HG02870 (cell line): ENCODE data around the gene TSPAN1.
"Not testable (repeated sequence)": the region's sequence is repeated elsewhere in the genome, so short reads cannot be mapped to it uniquely, and the experiment has no call there.

ENCODE experiments used
- ATAC-seq: cut with Tn5 transposase; IDR thresholded peaks from one replicate; pipeline ENCODE4 v1.9.1; 2021; ENCODE audit warnings: mild to moderate bottlenecking, moderate library complexity; ENCODE audit not compliant: unreplicated experiment

TSPAN1 gene

GRCh38 chr1:46215504-46215903 is 40.6 kb downstream of the TSPAN1 start:
- no peak for ATAC-seq

DNA sequence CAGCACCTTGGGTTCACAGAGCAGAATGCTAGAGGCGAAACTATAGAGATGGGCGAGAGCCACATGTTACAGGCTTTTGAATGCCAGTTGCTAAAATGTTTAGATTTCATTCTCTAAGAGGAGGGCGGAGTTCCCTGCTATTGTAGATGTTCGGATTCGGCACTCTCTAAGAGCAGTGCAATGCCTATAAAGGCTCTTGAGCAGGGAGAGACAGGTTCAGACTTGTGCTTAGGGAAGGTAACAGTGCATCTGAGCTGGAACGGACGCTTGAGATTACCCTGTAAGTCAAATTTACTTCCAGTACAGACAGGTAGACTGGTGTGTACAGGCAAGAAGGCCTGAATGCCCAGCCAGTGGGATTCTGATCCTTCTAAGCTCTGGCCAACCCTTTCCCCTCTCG is 43.6 kb downstream of the TSPAN1 start:
- ATAC-seq, result no peak

- ATAC-seq, result no peak
Measured at GRCh38 chr1:46219551-46220520, 44.9 kb downstream of the TSPAN1 start.

- ATAC-seq, result no peak
Measured at GRCh38 chr1:46220808-46221207, 45.9 kb downstream of the TSPAN1 start.

GRCh38 chr1:46221749-46222148 is 46.9 kb downstream of the TSPAN1 start:
- ATAC-seq, result no peak

DNA sequence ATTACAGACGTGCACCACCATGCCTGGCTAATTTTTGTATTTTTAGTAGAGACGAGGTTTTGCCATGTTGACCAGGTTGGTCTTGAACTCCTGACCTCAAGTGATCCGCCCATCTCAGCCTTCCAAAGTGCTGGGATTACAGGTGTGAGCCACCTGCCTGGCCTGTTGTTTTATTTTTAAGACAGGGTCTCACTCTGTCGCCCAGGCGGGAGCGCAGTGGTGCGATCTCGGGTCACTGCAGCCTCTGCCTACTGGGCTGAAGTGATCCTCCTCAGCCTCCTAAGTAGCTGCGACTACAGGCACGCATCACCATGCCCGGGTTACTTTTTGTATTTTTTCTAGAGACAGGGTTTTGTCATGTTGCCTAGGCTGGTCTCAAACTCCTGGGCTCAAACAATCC is 48.2 kb downstream of the TSPAN1 start:
- ATAC-seq, result not testable (repeated sequence)

DNA sequence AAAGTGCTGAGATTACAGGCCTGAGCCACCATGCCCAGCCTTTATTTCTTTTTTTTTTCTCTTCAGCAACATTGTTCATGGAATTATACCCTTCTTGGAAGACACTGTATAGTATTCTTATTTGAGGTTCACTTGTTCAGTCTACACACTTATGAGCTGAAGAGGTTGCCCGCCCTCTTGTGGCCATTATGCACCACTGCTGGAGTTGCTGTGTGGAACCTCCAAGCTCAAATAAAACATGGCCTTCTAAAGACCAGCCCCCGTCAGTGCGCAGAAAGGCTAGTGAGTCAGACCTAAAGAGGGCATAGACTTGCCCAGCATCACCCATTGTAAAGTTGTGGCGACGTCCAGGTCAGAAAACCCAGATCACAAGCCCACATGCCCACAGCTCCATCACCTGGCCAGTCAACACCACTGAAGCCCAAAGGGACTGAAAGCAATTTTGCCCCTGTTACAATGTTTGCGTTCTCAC is 48.6 kb downstream of the TSPAN1 start:
- no peak for ATAC-seq

- no peak for ATAC-seq
Measured at GRCh38 chr1:46224966-46225365, 50.1 kb downstream of the TSPAN1 start.

DNA sequence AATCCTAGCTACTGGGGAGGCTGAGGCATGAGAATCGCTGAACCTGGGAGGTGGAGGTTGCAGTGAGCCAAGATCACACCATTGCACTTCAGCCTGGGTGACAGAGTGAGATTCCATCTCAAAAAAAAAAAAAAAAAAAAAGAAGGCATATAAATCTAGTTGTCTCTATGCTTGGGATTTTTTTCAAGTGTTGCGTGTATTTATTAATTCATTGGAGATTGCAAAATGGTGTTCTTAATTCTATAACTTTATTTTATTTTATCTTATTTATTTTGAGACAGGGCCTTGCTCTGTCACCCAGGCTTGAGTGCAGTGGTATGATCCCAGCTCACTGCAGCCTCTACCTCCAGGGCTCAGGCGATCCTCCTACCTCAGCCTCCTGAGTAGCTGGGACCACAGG is 56.3 kb downstream of the TSPAN1 start:
- ATAC-seq, result not testable (repeated sequence)
